H9 (cell line): ENCODE data around the gene PHETA1. TPM values are rescaled to one million over a fixed set of nuclear protein-coding genes. Genes with fewer than 3 reads are reported as not detected.

ENCODE experiments used
- DNase-seq: peaks from one replicate; pipeline ENCODE4 v3.0.0-alpha.2; 2017
- H2AFZ ChIP-seq: one replicate; pipeline ENCODE4 v1.6.1; 2013; ENCODE audit warnings: mild to moderate bottlenecking, low read length, control low read depth, moderate library complexity
- H2AK5ac ChIP-seq: 2 replicates; pipeline ENCODE4 v1.6.1; 2013; ENCODE audit warnings: low read length, control low read depth, mixed read lengths; ENCODE audit not compliant: insufficient read length
- H2BK120ac ChIP-seq: one replicate; pipeline ENCODE4 v1.6.1; 2013; ENCODE audit warnings: low read depth, mild to moderate bottlenecking, low read length, control low read depth, inconsistent platforms; ENCODE audit not compliant: poor library complexity, severe bottlenecking
- H2BK12ac ChIP-seq: 2 replicates; pipeline ENCODE4 v1.6.1; 2013; ENCODE audit warnings: low read length, control low read depth, mixed read lengths, low read depth; ENCODE audit not compliant: insufficient read length
- H2BK15ac ChIP-seq: 2 replicates; pipeline ENCODE4 v1.6.1; 2013; ENCODE audit warnings: low read depth, low read length, control low read depth
- H2BK20ac ChIP-seq: one replicate; pipeline ENCODE4 v1.6.1; 2013; ENCODE audit warnings: low read depth, mild to moderate bottlenecking, low read length, control low read depth, inconsistent platforms; ENCODE audit not compliant: poor library complexity, severe bottlenecking
- H2BK5ac ChIP-seq: 2 replicates; pipeline ENCODE4 v1.6.1; 2013; ENCODE audit warnings: low read length, control low read depth, mixed read lengths; ENCODE audit not compliant: insufficient read length
- H3K14ac ChIP-seq: 2 replicates; pipeline ENCODE4 v1.6.1; 2013; ENCODE audit warnings: low read length, control low read depth; ENCODE audit not compliant: insufficient read depth
- H3K18ac ChIP-seq: 2 replicates; pipeline ENCODE4 v1.6.1; 2013; ENCODE audit warnings: low read depth, mild to moderate bottlenecking, mixed read lengths, low read length, control low read depth; ENCODE audit not compliant: insufficient read length
- H3K23ac ChIP-seq: 2 replicates; pipeline ENCODE4 v1.6.1; 2013; ENCODE audit warnings: low read length, control low read depth, mixed read lengths, low read depth; ENCODE audit not compliant: insufficient read length
- H3K23me2 ChIP-seq: 2 replicates; pipeline ENCODE4 v1.6.1; 2013; ENCODE audit warnings: low read depth, mild to moderate bottlenecking, mixed read lengths, low read length, control low read depth; ENCODE audit not compliant: insufficient read length, poor library complexity, severe bottlenecking
- H3K27ac ChIP-seq: 2 replicates; pipeline ENCODE4 v1.5.1; 2013; ENCODE audit warnings: low read length, control low read depth, mixed read lengths, low read depth; ENCODE audit not compliant: insufficient read length
- H3K27me3 ChIP-seq: 2 replicates; pipeline ENCODE4 v1.6.1; 2013; ENCODE audit warnings: low read length, control low read depth, inconsistent platforms; ENCODE audit not compliant: insufficient read depth
- H3K4ac ChIP-seq: 2 replicates; pipeline ENCODE4 v1.6.1; 2013; ENCODE audit warnings: low read depth, mild to moderate bottlenecking, control low read depth, inconsistent platforms, low read length, moderate library complexity
- H3K4me1 ChIP-seq: 2 replicates; pipeline ENCODE4 v1.6.1; 2013; ENCODE audit warnings: low read length, control low read depth, inconsistent platforms; ENCODE audit not compliant: insufficient read depth
- H3K4me2 ChIP-seq: 2 replicates; pipeline ENCODE4 v1.6.1; 2013; ENCODE audit warnings: low read length, control low read depth, mixed read lengths; ENCODE audit not compliant: insufficient read length, insufficient read depth
- H3K56ac ChIP-seq: 2 replicates; pipeline ENCODE4 v1.6.1; 2013; ENCODE audit warnings: low read depth, mild to moderate bottlenecking, mixed read lengths, low read length, control low read depth; ENCODE audit not compliant: insufficient read length
- H3K79me1 ChIP-seq: 2 replicates; pipeline ENCODE4 v1.6.1; 2013; ENCODE audit warnings: low read depth, mild to moderate bottlenecking, moderate library complexity, low read length, control low read depth, inconsistent platforms; ENCODE audit not compliant: insufficient read depth, poor library complexity, severe bottlenecking
- H3K79me2 ChIP-seq: 2 replicates; pipeline ENCODE4 v1.6.1; 2013; ENCODE audit warnings: low read length, control low read depth, inconsistent platforms; ENCODE audit not compliant: insufficient read depth
- H3K9ac ChIP-seq: 2 replicates; pipeline ENCODE4 v1.6.1; 2013; ENCODE audit warnings: low read length, control low read depth, mixed read lengths; ENCODE audit not compliant: insufficient read length; ENCODE audit errors: extremely low read depth
- H3K9me3 ChIP-seq: one replicate; pipeline ENCODE4 v1.6.1; 2013; ENCODE audit warnings: low read depth, low read length, inconsistent platforms; ENCODE audit not compliant: control insufficient read depth
- H3T11ph ChIP-seq: one replicate; pipeline ENCODE4 v1.6.1; 2013; ENCODE audit warnings: mild to moderate bottlenecking, low read length, control low read depth, inconsistent platforms
- H4K20me1 ChIP-seq: one replicate; pipeline ENCODE4 v1.6.1; 2013; ENCODE audit not compliant: control insufficient read depth, insufficient read length, insufficient read depth
- H4K5ac ChIP-seq: 2 replicates; pipeline ENCODE4 v1.6.1; 2013; ENCODE audit warnings: low read depth, mild to moderate bottlenecking, mixed read lengths, low read length, control low read depth; ENCODE audit not compliant: insufficient read length
- H4K8ac ChIP-seq: replicated peaks from 2 replicates; pipeline ENCODE4 v1.6.1; 2013; ENCODE audit warnings: low read length, control low read depth, mixed read lengths, low read depth; ENCODE audit not compliant: insufficient read length
- H4K91ac ChIP-seq: 2 replicates; pipeline ENCODE4 v1.6.1; 2013; ENCODE audit warnings: low read depth, mild to moderate bottlenecking, moderate library complexity, mixed read lengths, low read length, control low read depth; ENCODE audit not compliant: insufficient read length
- H3K27ac Mint-ChIP-seq, 3 experiments: 2 replicates in 2 of 3; 3 replicates in 1 of 3; pipeline ENCODE4 v1.8.0; 2020 to 2021; ENCODE audit warnings: mixed read lengths in 3 of 3, mild to moderate bottlenecking in 1 of 3, moderate library complexity in 1 of 3
- H3K27me3 Mint-ChIP-seq: 2 replicates; pipeline ENCODE4 v1.8.0; 2021; ENCODE audit warnings: low read depth, mild to moderate bottlenecking, moderate library complexity, mixed read lengths
- H3K36me3 Mint-ChIP-seq, 3 experiments: 2 replicates in 2 of 3; 3 replicates in 1 of 3; pipeline ENCODE4 v1.8.0; 2020 to 2021; ENCODE audit warnings: low read depth in 3 of 3, mixed read lengths in 3 of 3; ENCODE audit not compliant: insufficient read depth in 1 of 3
- H3K4me1 Mint-ChIP-seq, 2 experiments: 2 replicates each; pipeline ENCODE4 v1.8.0; 2020; ENCODE audit warnings: mixed read lengths in 2 of 2
- H3K4me3 Mint-ChIP-seq, 2 experiments: 2 replicates in 1 of 2; 3 replicates in 1 of 2; pipeline ENCODE4 v1.8.0; 2020 to 2021; ENCODE audit warnings: mild to moderate bottlenecking in 2 of 2, mixed read lengths in 2 of 2, moderate library complexity in 1 of 2
- H3K9me3 Mint-ChIP-seq, 2 experiments: 2 replicates in 1 of 2; 3 replicates in 1 of 2; pipeline ENCODE4 v1.8.0; 2020; ENCODE audit warnings: mild to moderate bottlenecking in 2 of 2, mixed read lengths in 2 of 2, moderate library complexity in 1 of 2
- WGBS: extraction: QIAGEN DNeasy Blood & Tissue Kit; methylation state at CpG from one replicate; pipeline ENCODE4 v1.1.7; 2013; ENCODE audit warnings: missing lambda C conversion rate, low lambda C conversion rate, mixed read lengths; ENCODE audit not compliant: insufficient read length; ENCODE audit errors: extremely low coverage; 5-methylcytosine and 5-hydroxymethylcytosine counted together
- total RNA-seq: library from RNA; stranded (reverse); gene quantifications from 2 replicates; pipeline ENCODE4 v1.2.1, GENCODE V29; 2021
- TF ChIP-seq, protein P1 (sequence below): fragments of 200-600 bp; sonication (generic); conservative IDR thresholded peaks from 3 replicates; pipeline ENCODE4 v1.8.0; 2021; ENCODE audit warnings: antibody characterized with exemption, mild to moderate bottlenecking

PHETA1 gene
- total RNA-seq, 1 experiment from 2014 or later: 13.1 TPM

DNA sequence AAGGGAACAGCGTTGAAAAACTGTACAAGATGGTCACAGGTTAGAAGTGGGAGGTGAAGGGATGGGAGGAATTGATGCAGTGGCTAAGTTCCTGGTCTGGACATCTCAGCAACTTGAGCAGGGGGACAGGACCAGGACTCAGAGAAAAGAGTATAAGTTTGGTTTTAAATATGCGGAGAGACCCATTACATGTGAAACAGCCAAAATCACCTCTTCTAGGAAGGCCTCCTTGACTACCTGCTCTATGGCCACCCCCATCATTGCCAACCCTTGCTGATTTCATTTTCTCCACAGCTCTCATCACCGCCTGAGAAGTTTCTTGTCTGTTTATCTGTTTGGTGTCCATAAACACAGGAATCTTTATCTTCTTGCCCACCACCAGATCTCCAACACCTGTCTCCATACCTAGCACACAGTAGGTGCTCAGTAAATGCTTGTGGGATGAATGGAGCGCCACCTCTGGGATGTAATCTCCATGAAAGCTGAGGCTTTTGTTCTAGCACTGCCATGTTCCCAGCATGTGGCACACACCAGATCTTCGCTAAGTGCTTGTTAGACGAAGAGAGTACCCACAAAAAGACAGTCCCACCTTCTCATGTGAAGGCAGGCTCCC lies 11.2 kb upstream of the PHETA1 start:
- Histone ChIP-seq H3K9me3 (no peaks in the 10 kb centered on the region), H2BK20ac (no peak overlapping the region), H4K20me1 (no peaks in the 10 kb centered on the region), H3K9ac (no peak overlapping the region), H3K18ac (no peak overlapping the region), H3T11ph (no peak overlapping the region), H3K79me1 (no peaks in the 10 kb centered on the region), H3K4me1 (no peaks in the 10 kb centered on the region), H2BK12ac (no peak overlapping the region), H3K23ac (no peak overlapping the region), H3K14ac (no peak overlapping the region), H4K91ac (no peak overlapping the region), H3K23me2 (no peaks in the 10 kb centered on the region), H3K27me3 (no peaks in the 10 kb centered on the region), H4K5ac (no peak overlapping the region), H4K8ac (no peak overlapping the region), H3K4me2 (no peak overlapping the region), H2BK120ac (no peak overlapping the region), H2AFZ (no peak overlapping the region), H2AK5ac (no peak overlapping the region), H3K56ac (no peak overlapping the region), H3K4ac (no peak overlapping the region), H2BK15ac (no peak overlapping the region), H2BK5ac (no peak overlapping the region), H3K27ac (no peak overlapping the region), H3K79me2 (no peaks in the 10 kb centered on the region)
- H3K27me3 Mint-ChIP-seq: peaks cover 20% of the 10 kb centered on the region
- no peak for DNase-seq
- 0 out of 4 replicates have a peak, but pooled peaks cover 0 to 2% of the 10 kb centered on the region in 2 experiments for H3K4me1 Mint-ChIP-seq
- WGBS: no CpG with 5 or more reads among the region's 6 CpGs
- H3K36me3 Mint-ChIP-seq: peaks cover 0 to 4% (median 0%) of the 10 kb centered on the region in 3 experiments; a peak in 1 of 7 replicates
- no peak overlapping the region for H3K4me3 Mint-ChIP-seq
- H3K27ac Mint-ChIP-seq: no peak overlapping the region; a peak in 1 of 7 replicates
- TF ChIP-seq, protein P1, sequence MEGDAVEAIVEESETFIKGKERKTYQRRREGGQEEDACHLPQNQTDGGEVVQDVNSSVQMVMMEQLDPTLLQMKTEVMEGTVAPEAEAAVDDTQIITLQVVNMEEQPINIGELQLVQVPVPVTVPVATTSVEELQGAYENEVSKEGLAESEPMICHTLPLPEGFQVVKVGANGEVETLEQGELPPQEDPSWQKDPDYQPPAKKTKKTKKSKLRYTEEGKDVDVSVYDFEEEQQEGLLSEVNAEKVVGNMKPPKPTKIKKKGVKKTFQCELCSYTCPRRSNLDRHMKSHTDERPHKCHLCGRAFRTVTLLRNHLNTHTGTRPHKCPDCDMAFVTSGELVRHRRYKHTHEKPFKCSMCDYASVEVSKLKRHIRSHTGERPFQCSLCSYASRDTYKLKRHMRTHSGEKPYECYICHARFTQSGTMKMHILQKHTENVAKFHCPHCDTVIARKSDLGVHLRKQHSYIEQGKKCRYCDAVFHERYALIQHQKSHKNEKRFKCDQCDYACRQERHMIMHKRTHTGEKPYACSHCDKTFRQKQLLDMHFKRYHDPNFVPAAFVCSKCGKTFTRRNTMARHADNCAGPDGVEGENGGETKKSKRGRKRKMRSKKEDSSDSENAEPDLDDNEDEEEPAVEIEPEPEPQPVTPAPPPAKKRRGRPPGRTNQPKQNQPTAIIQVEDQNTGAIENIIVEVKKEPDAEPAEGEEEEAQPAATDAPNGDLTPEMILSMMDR: no peak
- H3K9me3 Mint-ChIP-seq: peaks cover 4% of the 10 kb centered on the region in 2 experiments; a peak in 3 of 5 replicates
